ENCODE measurements around the gene EVX2. TPM values are rescaled to one million over a fixed set of nuclear protein-coding genes. Genes with fewer than 3 reads are reported as not detected.

EVX2 gene
- total RNA-seq, 1 experiment from 2014 or later, result not detected

DNA sequence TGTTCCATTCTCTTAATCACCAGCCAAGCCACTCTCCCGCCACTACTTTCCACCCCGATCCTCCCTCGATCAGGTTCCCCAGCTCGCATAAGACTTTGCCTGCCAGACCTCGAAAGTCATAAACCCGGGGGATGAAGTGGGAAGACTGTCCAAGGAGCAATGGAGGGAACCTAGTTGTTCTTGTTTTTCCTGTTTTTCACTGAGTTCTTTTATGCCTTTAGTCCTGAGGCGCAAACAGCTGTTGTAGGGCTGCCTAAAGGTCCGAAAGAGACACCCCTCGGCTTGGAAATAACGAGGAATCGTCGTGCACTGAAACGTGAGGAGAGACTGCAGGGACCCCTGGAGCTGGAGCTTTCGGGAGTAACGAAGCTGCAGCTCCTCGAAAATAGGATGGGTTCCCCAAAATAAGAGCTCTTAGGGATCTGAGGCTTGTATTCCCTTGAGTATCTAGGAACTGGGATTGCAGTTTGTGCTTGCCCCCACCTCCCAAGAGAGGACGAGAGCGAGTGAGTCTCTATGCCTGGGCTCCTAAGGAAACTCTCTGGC, 14.1 kb upstream of the EVX2 start:
- peak; percentile 3 for ATAC-seq
- POLR2A ChIA-PET, result interaction anchor here (0.6 kb wide), 2 partner anchors 13 kb away, joined by 4 read pairs; no protein-coding TSS in a partner anchor

DNA sequence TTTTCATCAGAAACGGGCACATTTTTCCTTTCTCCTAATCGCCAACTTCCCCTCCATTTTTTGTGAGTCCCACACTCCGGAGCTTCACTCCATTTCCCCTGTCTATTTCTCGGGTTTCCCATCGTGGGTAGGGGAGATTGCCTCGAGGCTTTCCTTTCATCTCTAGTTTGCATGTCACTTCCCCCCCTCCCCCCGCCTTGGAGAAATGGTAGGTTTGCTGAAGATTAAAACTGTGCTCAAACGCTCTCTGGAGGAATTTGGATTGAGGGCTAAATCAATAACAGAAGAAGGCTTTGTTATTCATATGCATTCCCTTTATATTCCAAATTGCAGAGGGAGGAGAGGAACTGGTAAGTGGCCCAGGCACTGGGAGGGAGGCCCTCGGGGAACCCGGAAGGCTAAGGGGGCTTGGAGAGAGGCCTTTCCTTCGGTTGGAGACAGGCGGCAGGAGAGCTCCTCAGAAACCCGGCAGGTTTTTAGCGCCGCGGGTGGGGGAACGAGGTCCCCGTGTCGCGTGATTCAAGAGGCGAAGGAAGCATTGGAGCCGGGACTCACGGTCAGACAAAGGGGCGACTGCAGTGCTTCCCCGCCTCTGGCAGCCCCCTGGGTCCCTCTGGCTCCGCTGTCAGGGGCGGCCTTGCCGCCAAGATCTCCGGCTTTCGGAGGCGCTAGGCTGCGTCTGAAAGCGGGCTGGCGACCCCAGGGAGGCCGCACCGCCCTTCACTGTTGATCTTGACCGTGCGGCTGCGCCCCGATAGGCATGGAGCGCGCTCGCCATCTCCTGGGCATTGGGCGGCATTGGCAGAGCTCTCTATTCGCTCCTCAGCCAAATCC, 13.4 kb upstream of the EVX2 start:
- ATAC-seq (peak; percentile 68), DNase-seq (ENCODE audit: low spot score) (peak; percentile 93)
- CTCF ChIA-PET, result interaction anchor here (0.6 to 4.2 kb wide), 38 partner anchors 9 to 1644 kb away, joined by 3 to 56 read pairs (median 4); partner anchors contain the start of genes HOXD11, HOXD9 and LNPK
- Mint-ChIP-seq H3K4me3 (peak overlapping the region; percentile 65), H3K9me3 (no peaks in the 10 kb centered on the region), H3K36me3 (peaks cover 2% of the 10 kb centered on the region; the same call in 1 of the 2 replicates), H3K27me3 (ENCODE audit: low read depth) (peaks cover 96% of the 10 kb centered on the region), H3K4me1 (peaks cover 65% of the 10 kb centered on the region), H3K27ac (peak overlapping the region; percentile 37; the same call in 1 of the 2 replicates)
- POLR2A ChIA-PET, result interaction anchor here (0.6 kb wide), 1 partner anchor 13 kb away, joined by 4 read pairs; no protein-coding TSS in a partner anchor
- TF ChIP-seq, protein P1, sequence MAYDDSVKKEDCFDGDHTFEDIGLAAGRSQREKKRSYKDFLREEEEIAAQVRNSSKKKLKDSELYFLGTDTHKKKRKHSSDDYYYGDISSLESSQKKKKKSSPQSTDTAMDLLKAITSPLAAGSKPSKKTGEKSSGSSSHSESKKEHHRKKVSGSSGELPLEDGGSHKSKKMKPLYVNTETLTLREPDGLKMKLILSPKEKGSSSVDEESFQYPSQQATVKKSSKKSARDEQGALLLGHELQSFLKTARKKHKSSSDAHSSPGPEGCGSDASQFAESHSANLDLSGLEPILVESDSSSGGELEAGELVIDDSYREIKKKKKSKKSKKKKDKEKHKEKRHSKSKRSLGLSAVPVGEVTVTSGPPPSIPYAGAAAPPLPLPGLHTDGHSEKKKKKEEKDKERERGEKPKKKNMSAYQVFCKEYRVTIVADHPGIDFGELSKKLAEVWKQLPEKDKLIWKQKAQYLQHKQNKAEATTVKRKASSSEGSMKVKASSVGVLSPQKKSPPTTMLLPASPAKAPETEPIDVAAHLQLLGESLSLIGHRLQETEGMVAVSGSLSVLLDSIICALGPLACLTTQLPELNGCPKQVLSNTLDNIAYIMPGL (CRISPR knock-in tag; IDR thresholded peaks at IDR 0.05), result 0 out of 2 replicates have a peak, but pooled peaks have one; percentile 41
- TF ChIP-seq, protein P2, sequence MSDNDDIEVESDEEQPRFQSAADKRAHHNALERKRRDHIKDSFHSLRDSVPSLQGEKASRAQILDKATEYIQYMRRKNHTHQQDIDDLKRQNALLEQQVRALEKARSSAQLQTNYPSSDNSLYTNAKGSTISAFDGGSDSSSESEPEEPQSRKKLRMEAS (CRISPR knock-in tag; IDR thresholded peaks at IDR 0.05), result peak; percentile 29; the same call in 1 of the 2 replicates
- TF ChIP-seq NFE2L1 (CRISPR knock-in tag; IDR thresholded peaks at IDR 0.05) (0 out of 2 replicates have a peak, but pooled peaks have one; percentile 58), TP53 (CRISPR knock-in tag; IDR thresholded peaks at IDR 0.05) (no peak), FOXP1 (CRISPR knock-in tag; IDR thresholded peaks at IDR 0.05; ENCODE audit: borderline replicate concordance) (peak; percentile 56; the same call in 1 of the 2 replicates)
- TF ChIP-seq, protein P3, sequence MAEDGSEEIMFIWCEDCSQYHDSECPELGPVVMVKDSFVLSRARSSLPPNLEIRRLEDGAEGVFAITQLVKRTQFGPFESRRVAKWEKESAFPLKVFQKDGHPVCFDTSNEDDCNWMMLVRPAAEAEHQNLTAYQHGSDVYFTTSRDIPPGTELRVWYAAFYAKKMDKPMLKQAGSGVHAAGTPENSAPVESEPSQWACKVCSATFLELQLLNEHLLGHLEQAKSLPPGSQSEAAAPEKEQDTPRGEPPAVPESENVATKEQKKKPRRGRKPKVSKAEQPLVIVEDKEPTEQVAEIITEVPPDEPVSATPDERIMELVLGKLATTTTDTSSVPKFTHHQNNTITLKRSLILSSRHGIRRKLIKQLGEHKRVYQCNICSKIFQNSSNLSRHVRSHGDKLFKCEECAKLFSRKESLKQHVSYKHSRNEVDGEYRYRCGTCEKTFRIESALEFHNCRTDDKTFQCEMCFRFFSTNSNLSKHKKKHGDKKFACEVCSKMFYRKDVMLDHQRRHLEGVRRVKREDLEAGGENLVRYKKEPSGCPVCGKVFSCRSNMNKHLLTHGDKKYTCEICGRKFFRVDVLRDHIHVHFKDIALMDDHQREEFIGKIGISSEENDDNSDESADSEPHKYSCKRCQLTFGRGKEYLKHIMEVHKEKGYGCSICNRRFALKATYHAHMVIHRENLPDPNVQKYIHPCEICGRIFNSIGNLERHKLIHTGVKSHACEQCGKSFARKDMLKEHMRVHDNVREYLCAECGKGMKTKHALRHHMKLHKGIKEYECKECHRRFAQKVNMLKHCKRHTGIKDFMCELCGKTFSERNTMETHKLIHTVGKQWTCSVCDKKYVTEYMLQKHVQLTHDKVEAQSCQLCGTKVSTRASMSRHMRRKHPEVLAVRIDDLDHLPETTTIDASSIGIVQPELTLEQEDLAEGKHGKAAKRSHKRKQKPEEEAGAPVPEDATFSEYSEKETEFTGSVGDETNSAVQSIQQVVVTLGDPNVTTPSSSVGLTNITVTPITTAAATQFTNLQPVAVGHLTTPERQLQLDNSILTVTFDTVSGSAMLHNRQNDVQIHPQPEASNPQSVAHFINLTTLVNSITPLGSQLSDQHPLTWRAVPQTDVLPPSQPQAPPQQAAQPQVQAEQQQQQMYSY (CRISPR knock-in tag; IDR thresholded peaks at IDR 0.05), result peak; percentile 77
- TF ChIP-seq, protein P4, sequence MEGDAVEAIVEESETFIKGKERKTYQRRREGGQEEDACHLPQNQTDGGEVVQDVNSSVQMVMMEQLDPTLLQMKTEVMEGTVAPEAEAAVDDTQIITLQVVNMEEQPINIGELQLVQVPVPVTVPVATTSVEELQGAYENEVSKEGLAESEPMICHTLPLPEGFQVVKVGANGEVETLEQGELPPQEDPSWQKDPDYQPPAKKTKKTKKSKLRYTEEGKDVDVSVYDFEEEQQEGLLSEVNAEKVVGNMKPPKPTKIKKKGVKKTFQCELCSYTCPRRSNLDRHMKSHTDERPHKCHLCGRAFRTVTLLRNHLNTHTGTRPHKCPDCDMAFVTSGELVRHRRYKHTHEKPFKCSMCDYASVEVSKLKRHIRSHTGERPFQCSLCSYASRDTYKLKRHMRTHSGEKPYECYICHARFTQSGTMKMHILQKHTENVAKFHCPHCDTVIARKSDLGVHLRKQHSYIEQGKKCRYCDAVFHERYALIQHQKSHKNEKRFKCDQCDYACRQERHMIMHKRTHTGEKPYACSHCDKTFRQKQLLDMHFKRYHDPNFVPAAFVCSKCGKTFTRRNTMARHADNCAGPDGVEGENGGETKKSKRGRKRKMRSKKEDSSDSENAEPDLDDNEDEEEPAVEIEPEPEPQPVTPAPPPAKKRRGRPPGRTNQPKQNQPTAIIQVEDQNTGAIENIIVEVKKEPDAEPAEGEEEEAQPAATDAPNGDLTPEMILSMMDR (IDR thresholded peaks at IDR 0.05), result peak; percentile 74
- TF ChIP-seq, protein P5, sequence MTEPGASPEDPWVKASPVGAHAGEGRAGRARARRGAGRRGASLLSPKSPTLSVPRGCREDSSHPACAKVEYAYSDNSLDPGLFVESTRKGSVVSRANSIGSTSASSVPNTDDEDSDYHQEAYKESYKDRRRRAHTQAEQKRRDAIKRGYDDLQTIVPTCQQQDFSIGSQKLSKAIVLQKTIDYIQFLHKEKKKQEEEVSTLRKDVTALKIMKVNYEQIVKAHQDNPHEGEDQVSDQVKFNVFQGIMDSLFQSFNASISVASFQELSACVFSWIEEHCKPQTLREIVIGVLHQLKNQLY (CRISPR knock-in tag; IDR thresholded peaks at IDR 0.05), result no peak
- TF ChIP-seq, protein P6, sequence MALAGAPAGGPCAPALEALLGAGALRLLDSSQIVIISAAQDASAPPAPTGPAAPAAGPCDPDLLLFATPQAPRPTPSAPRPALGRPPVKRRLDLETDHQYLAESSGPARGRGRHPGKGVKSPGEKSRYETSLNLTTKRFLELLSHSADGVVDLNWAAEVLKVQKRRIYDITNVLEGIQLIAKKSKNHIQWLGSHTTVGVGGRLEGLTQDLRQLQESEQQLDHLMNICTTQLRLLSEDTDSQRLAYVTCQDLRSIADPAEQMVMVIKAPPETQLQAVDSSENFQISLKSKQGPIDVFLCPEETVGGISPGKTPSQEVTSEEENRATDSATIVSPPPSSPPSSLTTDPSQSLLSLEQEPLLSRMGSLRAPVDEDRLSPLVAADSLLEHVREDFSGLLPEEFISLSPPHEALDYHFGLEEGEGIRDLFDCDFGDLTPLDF (CRISPR knock-in tag; IDR thresholded peaks at IDR 0.05), result no peak

More for the DNA sequence above, 14.1 kb upstream of the EVX2 start:
- Mint-ChIP-seq H3K27me3 (ENCODE audit: low read depth) (peaks cover 99% of the 10 kb centered on the region), H3K36me3 (peaks cover 2% of the 10 kb centered on the region; the same call in 1 of the 2 replicates), H3K4me1 (peaks cover 65% of the 10 kb centered on the region), H3K27ac (no peak overlapping the region), H3K4me3 (peak overlapping the region; percentile 65), H3K9me3 (no peaks in the 10 kb centered on the region)
- CTCF ChIA-PET, result interaction anchor here (0.6 to 4.2 kb wide), 38 partner anchors 9 to 1645 kb away, joined by 3 to 56 read pairs (median 4); partner anchors contain the start of genes HOXD11, HOXD9 and LNPK
- no peak for DNase-seq (ENCODE audit: low spot score)
- no peak for TF ChIP-seq TP53 (CRISPR knock-in tag; IDR thresholded peaks at IDR 0.05)
- no peak for TF ChIP-seq FOXP1 (CRISPR knock-in tag; IDR thresholded peaks at IDR 0.05; ENCODE audit: borderline replicate concordance)
- no peak for TF ChIP-seq NR2C2 (CRISPR knock-in tag; IDR thresholded peaks at IDR 0.05)
- TF ChIP-seq ZNF232 (CRISPR knock-in tag; IDR thresholded peaks at IDR 0.05), result no peak
- TF ChIP-seq RORB (CRISPR knock-in tag; IDR thresholded peaks at IDR 0.05), result no peak
- no peak for TF ChIP-seq SOX15 (CRISPR knock-in tag; IDR thresholded peaks at IDR 0.05)
- TF ChIP-seq, protein P7, sequence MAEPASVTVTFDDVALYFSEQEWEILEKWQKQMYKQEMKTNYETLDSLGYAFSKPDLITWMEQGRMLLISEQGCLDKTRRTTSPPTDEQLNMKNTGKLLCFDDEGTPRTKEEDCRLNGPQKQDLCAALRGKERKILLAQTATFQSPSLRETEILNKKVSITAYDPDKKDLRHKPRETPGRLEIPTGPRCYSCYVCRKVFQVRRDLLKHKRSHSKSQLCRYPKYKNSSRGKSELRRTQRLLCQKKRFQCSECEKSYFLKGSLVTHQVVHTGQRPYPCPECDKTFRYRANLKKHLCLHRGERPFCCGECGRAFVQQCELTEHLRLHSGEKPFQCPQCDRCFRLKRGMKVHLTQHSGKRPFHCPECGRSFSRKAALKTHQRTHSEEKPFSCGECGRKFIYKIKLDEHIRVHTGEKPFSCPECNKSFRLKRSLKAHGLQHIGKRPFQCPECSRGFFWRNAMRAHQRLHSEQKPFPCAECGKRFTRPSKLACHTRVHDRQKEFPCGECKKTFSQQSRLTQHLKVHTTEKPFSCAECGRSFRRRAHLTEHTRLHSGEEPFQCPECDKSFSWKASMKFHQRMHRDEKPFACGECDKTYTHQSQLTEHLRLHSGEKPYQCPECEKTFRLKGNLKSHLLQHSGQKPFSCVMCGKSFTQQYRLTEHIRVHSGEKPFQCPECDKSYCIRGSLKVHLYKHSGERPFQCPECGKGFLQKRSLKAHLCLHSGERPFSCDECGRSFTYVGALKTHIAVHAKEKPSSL (CRISPR knock-in tag; conservative IDR thresholded peaks at IDR 0.05), result no peak
- TF ChIP-seq, protein P8, sequence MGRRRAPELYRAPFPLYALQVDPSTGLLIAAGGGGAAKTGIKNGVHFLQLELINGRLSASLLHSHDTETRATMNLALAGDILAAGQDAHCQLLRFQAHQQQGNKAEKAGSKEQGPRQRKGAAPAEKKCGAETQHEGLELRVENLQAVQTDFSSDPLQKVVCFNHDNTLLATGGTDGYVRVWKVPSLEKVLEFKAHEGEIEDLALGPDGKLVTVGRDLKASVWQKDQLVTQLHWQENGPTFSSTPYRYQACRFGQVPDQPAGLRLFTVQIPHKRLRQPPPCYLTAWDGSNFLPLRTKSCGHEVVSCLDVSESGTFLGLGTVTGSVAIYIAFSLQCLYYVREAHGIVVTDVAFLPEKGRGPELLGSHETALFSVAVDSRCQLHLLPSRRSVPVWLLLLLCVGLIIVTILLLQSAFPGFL (CRISPR knock-in tag; IDR thresholded peaks at IDR 0.05; ENCODE audit: borderline replicate concordance), result no peak
- TF ChIP-seq ZNF121 (CRISPR knock-in tag; IDR thresholded peaks at IDR 0.05), result no peak
- no peak for TF ChIP-seq SP1 (CRISPR knock-in tag; conservative IDR thresholded peaks at IDR 0.05)
- TF ChIP-seq, protein P9, sequence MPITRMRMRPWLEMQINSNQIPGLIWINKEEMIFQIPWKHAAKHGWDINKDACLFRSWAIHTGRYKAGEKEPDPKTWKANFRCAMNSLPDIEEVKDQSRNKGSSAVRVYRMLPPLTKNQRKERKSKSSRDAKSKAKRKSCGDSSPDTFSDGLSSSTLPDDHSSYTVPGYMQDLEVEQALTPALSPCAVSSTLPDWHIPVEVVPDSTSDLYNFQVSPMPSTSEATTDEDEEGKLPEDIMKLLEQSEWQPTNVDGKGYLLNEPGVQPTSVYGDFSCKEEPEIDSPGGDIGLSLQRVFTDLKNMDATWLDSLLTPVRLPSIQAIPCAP (CRISPR knock-in tag; IDR thresholded peaks at IDR 0.05), result no peak
- TF ChIP-seq NR1H2 (CRISPR knock-in tag; IDR thresholded peaks at IDR 0.05), result no peak

All from WTC11 (cell line).